HG02642 (cell line): ENCODE measurements around the gene LIN37.
"Not testable (repeated sequence)": the region's sequence is repeated elsewhere in the genome, so short reads cannot be mapped to it uniquely, and the experiment has no call there.

Experiments
- ATAC-seq: cut with Tn5 transposase; IDR thresholded peaks from one replicate; pipeline ENCODE4 v1.9.1; 2021; ENCODE audit warnings: mild to moderate bottlenecking; ENCODE audit not compliant: unreplicated experiment, poor library complexity

LIN37 gene

DNA sequence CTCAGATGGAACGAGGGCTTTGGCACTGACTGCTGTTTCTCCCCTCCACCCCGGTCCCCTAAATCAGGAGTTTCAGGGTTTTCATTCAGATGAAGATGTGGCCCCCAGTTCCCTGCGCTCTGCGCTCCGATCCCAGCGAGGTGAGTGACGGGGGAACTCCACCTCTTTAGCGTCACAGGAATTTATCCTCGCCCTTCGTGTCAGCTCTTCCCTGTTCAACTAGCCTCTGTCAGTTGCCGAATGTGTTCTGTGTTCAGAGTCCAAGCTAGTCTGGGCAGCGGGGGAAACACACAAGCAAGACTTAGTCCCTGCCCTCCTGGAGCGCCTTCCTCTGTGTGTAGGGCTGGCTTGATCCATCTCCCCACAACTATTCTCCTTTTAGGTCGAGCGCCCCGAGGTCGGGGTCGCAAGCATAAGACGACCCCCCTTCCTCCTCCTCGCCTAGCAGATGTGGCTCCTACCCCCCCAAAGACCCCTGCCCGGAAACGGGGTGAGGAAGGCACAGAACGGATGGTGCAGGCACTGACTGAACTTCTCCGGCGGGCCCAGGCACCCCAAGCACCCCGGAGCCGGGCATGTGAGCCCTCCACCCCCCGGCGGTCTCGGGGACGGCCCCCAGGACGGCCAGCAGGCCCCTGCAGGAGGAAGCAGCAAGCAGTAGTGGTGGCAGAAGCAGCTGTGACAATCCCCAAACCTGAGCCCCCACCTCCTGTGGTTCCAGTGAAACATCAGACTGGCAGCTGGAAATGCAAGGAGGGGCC lies 28.8 kb upstream of the LIN37 start:
- no peak for ATAC-seq

DNA sequence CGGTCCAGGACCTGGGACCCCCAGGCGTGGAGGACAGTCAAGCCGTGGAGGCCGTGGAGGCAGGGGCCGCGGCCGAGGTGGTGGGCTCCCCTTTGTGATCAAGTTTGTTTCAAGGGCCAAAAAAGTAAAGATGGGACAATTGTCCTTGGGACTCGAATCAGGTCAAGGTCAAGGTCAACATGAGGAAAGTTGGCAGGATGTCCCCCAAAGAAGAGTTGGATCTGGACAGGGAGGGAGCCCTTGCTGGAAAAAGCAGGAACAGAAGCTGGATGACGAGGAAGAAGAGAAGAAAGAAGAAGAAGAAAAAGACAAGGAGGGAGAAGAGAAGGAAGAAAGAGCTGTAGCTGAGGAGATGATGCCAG lies 28.2 kb upstream of the LIN37 start:
- ATAC-seq = no peak

DNA sequence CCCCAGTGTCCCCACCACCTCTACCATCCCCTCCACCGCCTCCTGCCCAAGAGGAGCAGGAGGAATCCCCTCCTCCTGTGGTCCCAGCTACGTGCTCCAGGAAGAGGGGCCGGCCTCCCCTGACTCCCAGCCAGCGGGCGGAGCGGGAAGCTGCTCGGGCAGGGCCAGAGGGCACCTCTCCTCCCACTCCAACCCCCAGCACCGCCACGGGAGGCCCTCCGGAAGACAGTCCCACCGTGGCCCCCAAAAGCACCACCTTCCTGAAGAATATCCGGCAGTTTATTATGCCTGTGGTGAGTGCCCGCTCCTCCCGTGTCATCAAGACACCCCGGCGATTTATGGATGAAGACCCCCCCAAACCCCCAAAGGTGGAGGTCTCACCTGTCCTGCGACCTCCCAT lies 27.7 kb upstream of the LIN37 start:
- no peak for ATAC-seq

DNA sequence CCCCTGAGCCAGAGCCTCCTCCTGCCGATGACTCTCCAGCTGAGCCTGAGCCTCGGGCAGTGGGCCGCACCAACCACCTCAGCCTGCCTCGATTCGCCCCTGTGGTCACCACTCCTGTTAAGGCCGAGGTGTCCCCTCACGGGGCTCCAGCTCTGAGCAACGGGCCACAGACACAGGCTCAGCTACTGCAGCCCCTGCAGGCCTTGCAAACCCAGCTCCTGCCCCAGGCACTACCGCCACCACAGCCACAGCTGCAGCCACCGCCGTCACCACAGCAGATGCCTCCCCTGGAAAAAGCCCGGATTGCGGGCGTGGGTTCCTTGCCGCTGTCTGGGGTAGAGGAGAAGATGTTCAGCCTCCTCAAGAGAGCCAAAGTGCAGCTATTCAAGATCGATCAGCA lies 27.0 kb upstream of the LIN37 start:
- no peak for ATAC-seq

DNA sequence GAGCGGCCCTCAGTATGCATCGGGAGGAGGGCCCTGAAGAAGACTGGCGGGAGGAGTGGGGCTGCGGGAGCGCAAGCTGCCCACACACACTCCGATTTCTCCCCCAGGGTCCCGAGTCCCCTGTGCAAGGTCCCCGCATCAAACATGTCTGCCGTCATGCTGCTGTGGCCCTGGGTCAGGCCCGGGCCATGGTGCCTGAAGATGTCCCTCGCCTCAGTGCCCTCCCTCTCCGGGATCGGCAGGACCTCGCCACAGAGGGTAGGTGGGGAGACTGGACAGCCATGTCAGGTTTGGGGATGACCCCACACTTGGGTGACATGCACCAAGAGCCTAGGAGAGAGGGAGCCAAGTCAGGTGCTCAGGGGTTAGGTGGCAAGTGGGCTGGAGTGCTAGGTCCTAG lies 25.9 kb upstream of the LIN37 start:
- no peak for ATAC-seq

DNA sequence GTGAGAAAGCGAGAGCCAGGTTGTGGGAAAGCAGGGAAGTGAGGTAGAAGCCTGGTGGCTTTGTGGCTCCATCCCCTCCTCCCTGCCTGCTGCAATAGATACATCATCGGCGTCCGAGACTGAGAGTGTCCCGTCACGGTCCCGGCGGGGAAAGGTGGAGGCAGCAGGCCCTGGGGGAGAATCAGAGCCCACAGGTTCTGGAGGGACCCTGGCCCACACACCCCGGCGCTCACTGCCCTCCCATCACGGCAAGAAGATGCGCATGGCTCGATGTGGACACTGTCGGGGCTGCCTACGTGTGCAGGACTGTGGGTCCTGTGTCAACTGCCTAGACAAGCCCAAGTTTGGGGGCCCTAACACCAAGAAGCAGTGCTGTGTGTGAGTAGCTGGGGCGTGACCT lies 25.5 kb upstream of the LIN37 start:
- no peak for ATAC-seq

DNA sequence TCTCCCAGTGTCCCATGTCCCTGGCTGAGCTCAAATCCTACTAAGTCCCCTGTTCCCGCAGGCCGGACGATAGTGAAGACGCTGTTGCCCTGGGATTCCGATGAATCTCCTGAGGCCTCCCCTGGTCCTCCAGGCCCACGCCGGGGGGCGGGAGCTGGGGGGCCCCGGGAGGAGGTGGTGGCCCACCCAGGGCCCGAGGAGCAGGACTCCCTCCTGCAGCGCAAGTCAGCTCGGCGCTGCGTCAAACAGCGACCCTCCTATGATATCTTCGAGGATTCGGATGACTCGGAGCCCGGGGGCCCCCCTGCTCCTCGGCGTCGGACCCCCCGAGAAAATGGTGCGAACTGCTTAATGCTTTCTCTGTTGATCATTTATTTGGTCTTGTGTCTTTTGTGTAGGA lies 24.7 kb upstream of the LIN37 start:
- no peak for ATAC-seq

DNA sequence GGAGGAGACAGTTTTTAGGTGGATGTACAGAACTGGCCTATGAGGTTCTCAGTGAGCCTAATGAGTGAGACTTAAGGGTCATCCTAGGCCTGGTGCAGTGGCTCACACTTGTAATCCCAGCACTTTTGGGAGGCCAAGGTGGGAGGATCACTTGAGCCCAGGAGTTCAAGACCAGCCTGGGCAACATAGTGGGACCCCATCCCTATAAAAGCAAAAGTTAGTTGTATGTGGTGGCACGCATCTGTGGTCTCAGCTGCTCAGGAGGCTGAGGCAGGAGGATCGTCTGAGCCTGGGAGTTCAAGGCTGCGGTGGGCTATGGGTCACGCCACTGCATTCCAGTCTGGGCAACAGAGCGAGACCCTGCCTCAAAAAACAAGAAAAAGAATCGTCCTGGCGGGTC lies 24.2 kb upstream of the LIN37 start:
- not testable (repeated sequence) for ATAC-seq

DNA sequence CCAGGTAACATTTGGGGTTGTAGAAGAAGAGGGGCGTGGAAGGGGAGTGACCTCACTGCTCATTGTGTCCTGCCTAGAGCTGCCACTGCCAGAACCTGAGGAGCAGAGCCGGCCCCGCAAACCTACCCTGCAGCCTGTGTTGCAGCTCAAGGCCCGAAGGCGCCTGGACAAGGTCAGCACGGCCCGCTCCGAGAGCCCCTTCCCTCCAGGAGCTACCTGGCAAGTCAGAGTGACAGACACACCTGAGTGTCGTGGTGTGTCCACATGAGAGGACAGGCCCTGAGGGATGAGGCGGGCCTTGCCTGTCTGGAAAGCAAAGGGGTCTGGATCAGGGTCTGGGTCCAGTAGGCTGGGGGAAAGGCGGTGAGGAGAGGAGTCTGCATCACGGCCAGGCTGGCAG lies 23.8 kb upstream of the LIN37 start:
- no peak for ATAC-seq

DNA sequence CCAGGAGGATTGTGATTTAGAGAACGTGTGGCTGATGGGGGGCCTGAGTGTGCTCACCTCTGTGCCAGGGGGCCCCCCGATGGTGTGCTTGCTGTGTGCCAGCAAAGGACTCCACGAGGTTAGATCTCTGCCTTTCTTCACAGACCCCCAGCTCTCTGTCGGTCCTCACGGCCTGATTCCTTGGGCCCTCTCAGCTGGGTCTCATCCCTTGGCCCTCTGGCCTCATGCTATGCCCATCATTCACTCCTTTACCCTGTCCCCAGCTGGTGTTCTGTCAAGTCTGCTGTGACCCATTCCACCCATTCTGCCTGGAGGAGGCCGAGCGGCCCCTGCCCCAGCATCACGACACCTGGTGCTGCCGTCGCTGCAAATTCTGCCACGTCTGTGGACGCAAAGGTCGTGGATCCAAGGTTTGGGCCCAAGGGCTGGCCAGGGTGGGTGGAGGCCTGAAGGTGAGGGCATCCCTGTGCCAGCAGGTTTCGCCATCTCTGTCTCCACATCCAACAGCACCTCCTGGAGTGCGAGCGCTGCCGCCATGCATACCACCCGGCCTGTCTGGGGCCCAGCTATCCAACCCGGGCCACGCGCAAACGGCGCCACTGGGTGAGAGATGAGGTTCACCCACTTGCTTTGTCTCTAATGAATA lies 23.0 kb upstream of the LIN37 start:
- ATAC-seq = no peak

DNA sequence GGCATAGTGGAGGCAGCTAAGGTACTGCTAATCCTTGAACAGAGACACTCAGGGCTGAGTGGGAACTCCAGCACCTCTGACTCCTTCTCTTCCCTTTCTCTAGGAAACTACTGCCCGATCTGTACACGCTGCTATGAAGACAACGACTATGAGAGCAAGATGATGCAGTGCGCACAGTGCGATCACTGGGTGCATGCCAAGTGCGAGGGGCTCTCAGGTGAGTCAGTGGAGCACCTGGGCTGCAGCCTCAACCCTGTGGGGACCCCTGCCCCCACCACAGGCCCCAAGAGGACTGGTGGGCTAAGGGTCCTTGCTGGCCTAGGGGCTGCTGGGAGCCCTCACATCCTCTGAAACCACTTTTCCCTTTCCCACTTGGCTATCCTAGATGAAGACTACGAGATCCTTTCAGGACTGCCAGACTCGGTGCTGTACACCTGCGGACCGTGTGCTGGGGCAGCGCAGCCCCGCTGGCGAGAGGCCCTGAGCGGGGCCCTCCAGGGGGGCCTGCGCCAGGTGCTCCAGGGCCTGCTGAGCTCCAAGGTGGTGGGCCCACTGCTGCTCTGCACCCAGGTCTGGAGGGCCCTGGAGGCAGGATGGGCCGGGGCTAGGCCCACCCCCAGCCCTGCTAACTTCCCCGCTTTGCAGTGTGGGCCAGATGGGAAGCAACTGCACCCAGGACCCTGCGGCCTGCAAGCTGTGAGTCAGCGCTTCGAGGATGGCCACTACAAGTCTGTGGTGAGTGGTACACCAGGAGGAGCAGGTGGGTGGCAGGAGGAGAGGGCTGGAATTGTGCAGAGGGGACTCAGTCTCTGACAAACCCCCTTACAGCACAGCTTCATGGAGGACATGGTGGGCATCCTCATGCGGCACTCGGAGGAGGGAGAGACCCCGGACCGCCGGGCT lies 21.1 kb upstream of the LIN37 start:
- no peak for ATAC-seq

DNA sequence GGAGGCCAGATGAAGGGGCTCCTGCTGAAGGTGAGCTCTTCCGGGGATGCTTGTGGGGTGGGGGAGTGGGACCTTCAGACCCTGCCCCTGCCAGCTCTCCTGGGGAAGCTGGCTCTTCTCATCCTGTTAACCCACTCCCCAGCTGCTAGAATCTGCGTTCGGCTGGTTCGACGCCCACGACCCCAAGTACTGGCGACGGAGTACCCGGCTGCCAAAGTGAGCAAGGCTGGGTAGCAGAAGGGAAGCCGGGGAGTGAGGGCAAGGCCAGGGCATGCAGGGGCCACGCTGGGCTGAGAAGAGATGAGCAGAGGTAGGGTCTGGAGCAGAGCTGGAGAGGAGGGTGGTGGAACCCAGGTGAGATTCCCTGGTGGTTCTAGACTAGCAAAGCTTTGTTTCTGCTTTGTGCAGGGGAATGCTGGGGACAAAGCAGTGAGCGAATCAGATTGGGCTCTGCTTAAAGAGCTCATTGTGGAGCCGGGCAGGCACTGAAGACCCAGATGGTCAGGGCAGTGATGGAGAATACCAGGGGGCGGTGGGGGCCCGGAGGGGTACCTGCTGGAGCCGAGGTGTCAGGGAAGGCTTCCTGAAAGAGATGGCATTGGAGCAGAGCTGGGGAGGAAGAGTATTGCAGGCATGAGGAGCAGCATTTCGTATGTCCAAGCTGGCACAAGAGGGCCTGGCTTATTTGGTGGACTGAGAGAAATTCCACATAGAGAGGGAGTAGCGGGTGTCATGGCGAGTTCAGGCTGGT lies 20.2 kb upstream of the LIN37 start:
- no peak for ATAC-seq

DNA sequence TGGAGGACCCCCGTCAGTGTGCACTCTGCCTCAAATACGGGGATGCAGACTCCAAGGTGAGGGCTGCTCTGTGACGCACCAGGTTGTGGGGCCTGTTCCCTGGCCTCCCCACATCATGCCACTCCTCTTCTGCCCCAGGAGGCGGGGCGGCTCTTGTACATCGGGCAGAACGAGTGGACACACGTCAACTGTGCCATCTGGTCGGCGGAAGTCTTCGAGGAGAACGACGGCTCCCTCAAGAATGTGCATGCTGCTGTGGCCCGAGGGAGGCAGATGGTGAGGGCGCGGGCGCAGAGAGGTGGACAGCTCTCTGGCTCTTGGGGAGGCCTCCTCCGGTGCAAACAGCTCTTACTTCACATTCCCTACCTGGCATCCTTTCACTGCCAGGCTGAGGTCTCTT lies 19.4 kb upstream of the LIN37 start:
- no peak for ATAC-seq

DNA sequence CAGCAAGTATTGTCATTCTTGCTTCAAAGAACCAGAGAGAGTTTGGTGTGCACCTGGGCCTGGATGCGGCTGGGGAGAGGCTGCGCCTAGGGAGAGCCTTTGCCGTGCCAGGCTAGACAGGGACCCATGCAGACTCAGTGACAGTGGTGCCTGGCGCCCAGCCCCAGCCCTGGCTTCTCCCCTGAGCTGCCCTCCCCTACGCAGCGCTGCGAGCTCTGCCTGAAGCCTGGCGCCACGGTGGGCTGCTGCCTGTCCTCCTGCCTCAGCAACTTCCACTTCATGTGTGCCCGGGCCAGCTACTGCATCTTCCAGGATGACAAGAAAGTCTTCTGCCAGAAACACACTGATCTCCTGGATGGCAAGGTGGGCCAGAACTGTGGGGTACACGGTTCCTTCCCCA lies 18.6 kb upstream of the LIN37 start:
- no peak for ATAC-seq

DNA sequence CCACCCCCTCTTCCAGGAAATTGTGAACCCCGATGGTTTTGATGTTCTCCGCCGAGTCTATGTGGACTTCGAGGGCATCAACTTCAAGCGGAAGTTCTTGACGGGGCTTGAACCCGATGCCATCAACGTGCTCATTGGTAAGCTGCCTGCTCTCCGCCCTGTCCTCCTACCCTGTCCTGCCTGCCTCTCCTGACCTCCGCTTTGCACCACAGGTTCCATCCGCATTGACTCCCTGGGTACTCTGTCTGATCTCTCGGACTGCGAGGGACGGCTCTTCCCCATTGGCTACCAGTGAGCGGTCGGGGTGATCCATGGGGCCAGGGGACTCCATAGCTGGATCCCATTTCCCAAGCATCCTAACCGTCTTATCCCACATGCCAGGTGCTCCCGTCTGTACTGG lies 18.1 kb upstream of the LIN37 start:
- no peak for ATAC-seq

DNA sequence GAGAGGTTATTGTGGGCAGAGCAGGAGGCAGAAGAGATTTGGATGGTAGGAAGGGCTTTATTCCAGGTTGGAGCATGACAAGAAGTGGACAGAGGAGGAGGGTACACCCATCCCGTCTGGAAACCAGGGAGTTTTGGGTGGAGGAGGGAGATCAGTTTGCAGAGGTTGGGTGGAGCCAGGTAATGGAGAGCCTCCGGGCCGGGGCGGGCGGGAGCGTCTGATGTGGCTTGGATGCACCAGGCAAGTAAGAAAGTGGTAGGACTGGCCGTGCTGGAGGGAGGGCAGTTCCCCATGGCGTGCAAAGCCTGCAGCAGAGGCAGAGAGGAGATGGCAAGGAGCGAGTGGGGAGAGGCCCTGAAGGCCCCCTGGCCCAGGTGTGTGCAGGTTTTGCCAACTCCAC lies 17.0 kb upstream of the LIN37 start:
- no peak for ATAC-seq

DNA sequence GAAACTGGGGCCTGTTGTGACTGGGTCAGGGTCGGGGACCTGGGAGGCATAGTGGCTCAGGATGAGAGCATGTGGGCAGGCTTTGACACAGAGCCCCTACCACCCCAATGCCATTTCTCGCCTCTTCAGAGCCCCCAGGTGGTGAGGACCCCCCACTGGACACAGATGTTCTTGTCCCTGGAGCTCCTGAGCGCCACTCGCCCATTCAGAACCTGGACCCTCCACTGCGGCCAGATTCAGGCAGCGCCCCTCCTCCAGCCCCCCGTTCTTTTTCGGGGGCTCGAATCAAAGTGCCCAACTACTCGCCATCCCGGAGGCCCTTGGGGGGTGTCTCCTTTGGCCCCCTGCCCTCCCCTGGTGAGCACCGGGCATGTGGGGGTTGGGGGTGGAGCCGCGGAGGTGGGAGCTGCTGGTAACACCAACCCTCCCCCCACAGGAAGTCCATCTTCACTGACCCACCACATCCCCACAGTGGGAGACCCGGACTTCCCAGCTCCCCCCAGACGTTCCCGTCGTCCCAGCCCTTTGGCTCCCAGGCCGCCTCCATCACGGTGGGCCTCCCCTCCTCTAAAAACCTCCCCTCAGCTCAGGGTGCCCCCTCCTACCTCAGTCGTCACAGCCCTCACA lies 16.5 kb upstream of the LIN37 start:
- no peak for ATAC-seq

DNA sequence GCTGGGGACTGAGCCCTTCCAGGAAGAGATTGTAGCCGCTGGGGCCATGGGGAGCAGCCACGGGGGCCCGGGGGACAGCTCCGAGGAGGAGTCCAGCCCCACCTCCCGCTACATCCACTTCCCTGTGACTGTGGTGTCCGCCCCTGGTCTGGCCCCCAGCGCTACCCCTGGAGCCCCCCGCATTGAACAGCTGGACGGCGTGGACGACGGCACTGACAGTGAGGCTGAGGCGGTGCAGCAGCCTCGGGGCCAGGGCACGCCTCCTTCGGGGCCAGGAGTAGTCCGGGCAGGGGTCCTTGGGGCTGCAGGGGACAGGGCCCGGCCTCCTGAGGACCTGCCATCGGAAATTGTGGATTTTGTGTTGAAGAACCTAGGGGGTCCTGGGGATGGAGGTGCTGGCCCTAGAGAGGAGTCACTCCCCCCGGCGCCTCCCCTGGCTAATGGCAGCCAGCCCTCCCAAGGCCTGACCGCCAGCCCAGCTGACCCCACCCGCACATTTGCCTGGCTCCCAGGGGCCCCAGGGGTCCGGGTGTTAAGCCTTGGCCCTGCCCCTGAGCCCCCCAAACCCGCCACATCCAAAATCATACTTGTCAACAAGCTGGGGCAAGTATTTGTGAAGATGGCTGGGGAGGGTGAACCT lies 15.7 kb upstream of the LIN37 start:
- no peak for ATAC-seq

DNA sequence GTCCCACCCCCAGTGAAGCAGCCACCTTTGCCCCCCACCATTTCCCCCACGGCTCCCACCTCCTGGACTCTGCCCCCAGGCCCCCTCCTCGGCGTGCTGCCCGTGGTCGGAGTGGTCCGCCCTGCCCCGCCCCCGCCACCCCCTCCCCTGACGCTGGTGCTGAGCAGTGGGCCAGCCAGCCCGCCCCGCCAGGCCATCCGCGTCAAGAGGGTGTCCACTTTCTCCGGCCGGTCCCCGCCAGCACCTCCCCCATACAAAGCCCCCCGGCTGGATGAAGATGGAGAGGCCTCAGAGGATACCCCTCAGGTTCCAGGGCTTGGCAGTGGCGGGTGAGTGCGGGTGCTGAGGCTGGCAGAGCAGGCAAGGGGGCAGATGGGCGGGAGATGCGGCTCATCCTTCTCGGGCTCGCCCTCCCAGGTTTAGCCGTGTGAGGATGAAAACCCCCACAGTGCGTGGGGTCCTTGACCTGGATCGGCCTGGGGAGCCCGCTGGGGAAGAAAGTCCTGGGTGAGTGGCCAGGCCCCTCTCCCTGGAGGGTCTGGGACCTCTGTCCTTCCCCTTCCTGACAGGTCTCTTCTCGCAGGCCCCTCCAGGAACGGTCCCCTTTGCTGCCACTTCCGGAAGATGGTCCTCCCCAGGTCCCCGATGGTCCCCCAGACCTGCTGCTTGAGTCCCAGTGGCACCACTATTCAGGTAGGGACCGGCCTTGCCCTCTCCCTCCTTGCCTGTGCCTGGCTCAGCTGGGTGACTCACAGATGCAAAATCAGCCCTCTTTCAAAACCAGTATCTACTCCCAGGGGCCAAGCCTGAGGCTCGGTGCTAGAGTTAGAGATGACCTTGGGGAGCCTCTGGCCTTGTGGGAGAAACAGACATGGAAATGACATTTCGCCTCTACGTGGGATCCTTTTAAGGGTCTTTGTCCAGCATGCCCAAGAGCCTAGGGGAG lies 14.9 kb upstream of the LIN37 start:
- ATAC-seq = no peak
